ENCODE results near the gene NABP1.

GRCh38 chr2:191653667-191654391, 24.1 kb upstream of the NABP1 start:
- no peak for TF ChIP-seq CTCF (conservative IDR thresholded peaks at IDR 0.05 in 1 of 2, IDR thresholded peaks at IDR 0.05 in 1 of 2; ENCODE audit: extremely low read depth in 1 of 2, insufficient read depth in 1 of 2, low read depth in 1 of 2, low read length in 2 of 2)
- TF ChIP-seq EZH2 (IDR thresholded peaks at IDR 0.05; ENCODE audit: borderline replicate concordance, low read length): no peak
